Activated CD4-positive, alpha-beta T cell treated with anti-CD3 and anti-CD28 coated beads, Interleukin-2, amount 10 ng/mL, durations not matched to agents 24 days and 14 days (primary cell): ENCODE results near the gene ATL2. TPM values are rescaled to one million over a fixed set of nuclear protein-coding genes. Genes with fewer than 3 reads are reported as not detected.

Source experiments
- DNase-seq: peaks from one replicate; pipeline ENCODE4 v3.0.0; 2022
- H3K27ac Mint-ChIP-seq: one replicate; pipeline ENCODE4 v1.8.0; 2022; ENCODE audit warnings: mild to moderate bottlenecking, mixed read lengths
- H3K27me3 Mint-ChIP-seq: one replicate; pipeline ENCODE4 v1.8.0; 2022; ENCODE audit warnings: mixed read lengths
- H3K36me3 Mint-ChIP-seq: one replicate; pipeline ENCODE4 v1.8.0; 2022; ENCODE audit warnings: low read depth, mild to moderate bottlenecking, mixed read lengths
- H3K4me1 Mint-ChIP-seq: one replicate; pipeline ENCODE4 v1.8.0; 2021; ENCODE audit warnings: mixed read lengths
- H3K4me3 Mint-ChIP-seq: one replicate; pipeline ENCODE4 v1.8.0; 2022; ENCODE audit warnings: mild to moderate bottlenecking, moderate library complexity, mixed read lengths
- H3K9me3 Mint-ChIP-seq: one replicate; pipeline ENCODE4 v1.8.0; 2021; ENCODE audit warnings: mixed read lengths
- intact Hi-C: fragments of 100-400 bp; cut with micrococcal nuclease; formaldehyde crosslinking; loops from one replicate; pipeline ENCODE4 v1.15.1; 2023
- total RNA-seq: library from RNA; stranded (reverse); gene quantifications from 2 replicates; pipeline ENCODE4 v1.2.3, GENCODE V29; 2022

The ATL2 gene
- total RNA-seq, 1 donor from 2014 or later = 67.3 TPM

DNA sequence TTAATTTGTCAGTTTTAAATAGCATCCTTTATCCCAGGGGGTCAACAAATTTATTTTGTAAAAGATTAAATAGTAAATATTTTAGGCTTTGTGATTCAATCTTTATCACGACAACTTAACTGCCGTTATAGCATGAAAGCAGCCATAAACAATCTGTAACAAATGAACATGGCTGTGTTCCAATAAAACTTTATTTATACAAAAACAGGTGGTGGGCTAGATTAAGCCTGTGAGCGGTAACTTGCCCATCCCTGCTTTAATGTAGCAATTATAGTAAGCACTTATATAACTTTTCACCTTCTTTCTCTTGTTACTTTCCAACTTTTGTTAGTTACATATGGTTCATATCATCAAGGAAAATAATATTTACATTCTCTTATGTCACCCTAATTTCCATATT is 121.9 kb downstream of the ATL2 start:
- no peaks in the 10 kb centered on the region for H3K36me3 Mint-ChIP-seq
- no peak overlapping the region for H3K27ac Mint-ChIP-seq
- no peak overlapping the region for H3K4me3 Mint-ChIP-seq
- H3K27me3 Mint-ChIP-seq = peaks cover 18% of the 10 kb centered on the region
- peaks cover under 1% of the 10 kb centered on the region for H3K4me1 Mint-ChIP-seq
- no peaks in the 10 kb centered on the region for H3K9me3 Mint-ChIP-seq
- no peak for DNase-seq
- intact Hi-C loops = no loop called here

GRCh38 chr2:38254796-38255195 is 122.3 kb downstream of the ATL2 start:
- H3K36me3 Mint-ChIP-seq = no peaks in the 10 kb centered on the region
- no peak overlapping the region for H3K4me3 Mint-ChIP-seq

DNA sequence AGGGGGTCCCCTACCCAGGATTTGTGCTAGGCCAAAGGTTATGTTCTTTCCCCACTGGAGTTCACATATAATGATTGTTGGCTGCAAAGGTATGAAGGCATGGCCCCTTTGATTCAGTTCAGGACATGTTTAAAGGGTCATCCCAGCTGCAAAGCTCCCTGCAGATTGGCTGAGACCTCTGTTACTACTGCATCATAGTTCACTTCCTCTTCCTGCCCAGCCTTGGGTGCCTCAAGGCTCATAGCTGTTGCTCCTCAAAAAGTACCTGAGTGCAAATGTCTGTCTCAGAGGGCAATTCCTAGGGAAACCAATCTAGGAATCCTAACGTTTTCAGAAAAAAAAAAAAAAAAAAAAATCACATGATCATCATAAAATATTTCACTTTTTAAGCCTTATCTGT is 125.1 kb downstream of the ATL2 start:
- Mint-ChIP-seq H3K27me3 (peaks cover 10% of the 10 kb centered on the region), H3K4me3 (no peak overlapping the region), H3K27ac (no peak overlapping the region), H3K36me3 (no peaks in the 10 kb centered on the region), H3K9me3 (no peaks in the 10 kb centered on the region), H3K4me1 (no peaks in the 10 kb centered on the region)
- intact Hi-C loops = no loop called here
- DNase-seq = no peak

More at GRCh38 chr2:38254796-38255195, 122.3 kb downstream of the ATL2 start:
- Mint-ChIP-seq H3K27me3 (peaks cover 18% of the 10 kb centered on the region), H3K27ac (no peak overlapping the region), H3K4me1 (no peaks in the 10 kb centered on the region), H3K9me3 (no peaks in the 10 kb centered on the region)
- no peak for DNase-seq
- intact Hi-C loops = no loop called here

GRCh38 chr2:38248707-38249106 is 128.4 kb downstream of the ATL2 start:
- Mint-ChIP-seq H3K4me1 (no peaks in the 10 kb centered on the region), H3K27me3 (peaks cover 5% of the 10 kb centered on the region), H3K27ac (no peak overlapping the region)

DNA sequence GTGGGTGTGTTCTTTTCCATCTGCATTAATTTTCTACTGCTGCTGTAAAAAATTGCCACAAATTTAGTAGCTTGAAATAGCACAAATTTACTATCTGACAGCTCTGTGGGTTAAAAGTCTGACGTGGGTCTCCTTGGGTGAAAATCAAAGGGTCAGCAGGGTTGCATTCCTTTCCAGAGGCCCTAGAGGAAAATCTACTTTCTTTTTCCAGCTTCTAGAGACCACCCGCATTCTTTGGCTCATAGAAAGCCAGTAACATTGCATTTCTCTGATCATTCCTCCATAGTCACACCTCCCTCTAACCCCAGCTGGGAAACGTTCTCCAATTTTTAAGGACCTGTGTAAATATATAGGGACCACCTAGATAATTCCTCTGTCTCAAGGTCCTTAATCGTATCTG is 128.8 kb downstream of the ATL2 start:
- Mint-ChIP-seq H3K4me3 (no peak overlapping the region), H3K27me3 (peaks cover 5% of the 10 kb centered on the region), H3K9me3 (no peaks in the 10 kb centered on the region), H3K4me1 (no peaks in the 10 kb centered on the region), H3K36me3 (no peaks in the 10 kb centered on the region), H3K27ac (no peak overlapping the region)
- intact Hi-C loops = no loop called here
- DNase-seq = no peak

More at GRCh38 chr2:38248707-38249106, 128.4 kb downstream of the ATL2 start:
- intact Hi-C loops = no loop called here
- H3K4me3 Mint-ChIP-seq = no peak overlapping the region
- no peak for DNase-seq
- no peaks in the 10 kb centered on the region for H3K9me3 Mint-ChIP-seq
- no peaks in the 10 kb centered on the region for H3K36me3 Mint-ChIP-seq

GRCh38 chr2:38246105-38246504 is 131.0 kb downstream of the ATL2 start:
- intact Hi-C loops = no loop called here
- DNase-seq = no peak
- Mint-ChIP-seq H3K4me1 (no peaks in the 10 kb centered on the region), H3K4me3 (no peak overlapping the region), H3K9me3 (no peaks in the 10 kb centered on the region), H3K27me3 (peaks cover 14% of the 10 kb centered on the region), H3K36me3 (no peaks in the 10 kb centered on the region), H3K27ac (no peak overlapping the region)

- no peak overlapping the region for H3K4me3 Mint-ChIP-seq
- H3K4me1 Mint-ChIP-seq = no peaks in the 10 kb centered on the region
- intact Hi-C loops = no loop called here
Observed at GRCh38 chr2:38245114-38245641, 131.9 kb downstream of the ATL2 start.

DNA sequence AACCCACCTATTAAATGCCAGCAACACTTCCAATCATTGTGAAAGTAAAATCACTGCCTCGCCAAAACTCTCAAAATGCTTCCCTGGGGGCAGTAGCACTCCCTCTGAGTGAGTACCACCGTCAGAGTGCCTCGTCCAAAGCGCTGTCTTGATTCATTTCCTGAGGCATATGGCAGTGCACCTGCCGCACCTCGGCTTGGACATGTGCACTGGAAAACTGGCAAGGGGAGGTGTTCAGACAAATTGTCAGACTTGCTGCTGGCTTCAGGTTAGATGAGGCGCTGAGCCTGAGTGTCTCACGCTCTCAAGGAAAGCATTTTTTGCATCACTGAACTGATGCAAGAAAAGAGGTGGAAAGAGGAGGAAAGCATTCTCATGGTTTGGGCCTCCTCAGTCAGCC is 132.8 kb downstream of the ATL2 start:
- DNase-seq = no peak
- intact Hi-C loops = no loop called here

More at GRCh38 chr2:38245114-38245641, 131.9 kb downstream of the ATL2 start:
- Mint-ChIP-seq H3K27me3 (peaks cover 14% of the 10 kb centered on the region), H3K9me3 (no peaks in the 10 kb centered on the region), H3K27ac (no peak overlapping the region), H3K36me3 (no peaks in the 10 kb centered on the region)
- DNase-seq = no peak

More for the DNA sequence above, 132.8 kb downstream of the ATL2 start:
- Mint-ChIP-seq H3K9me3 (no peaks in the 10 kb centered on the region), H3K4me3 (no peak overlapping the region), H3K4me1 (no peaks in the 10 kb centered on the region), H3K27ac (no peak overlapping the region), H3K27me3 (peaks cover 14% of the 10 kb centered on the region), H3K36me3 (no peaks in the 10 kb centered on the region)

Other genes with a start within 250 kb of the ATL2 start
- 75.8 and 80.3 TPM in 2 replicates for gene HNRNPLL, start 225.7 kb upstream of the ATL2 start, total RNA-seq